SK-N-MC (cell line): Measurements from ENCODE around the gene GDAP2.

Source experiments
- DNase-seq: peaks from one replicate; pipeline ENCODE4 v3.0.0-alpha.2; 2011; ENCODE audit warnings: low read depth, low spot score
- H3K27ac ChIP-seq: fragments of 200-600 bp; sonication (generic); 2 replicates; pipeline ENCODE4 v1.5.1; 2016; ENCODE audit warnings: mixed run types
- H3K36me3 ChIP-seq: fragments of 200-600 bp; sonication (generic); 2 replicates; pipeline ENCODE4 v1.6.1; 2017; ENCODE audit warnings: antibody characterized with exemption, low read length, mixed read lengths; ENCODE audit not compliant: insufficient read depth
- H3K4me3 ChIP-seq: fragments of 200-600 bp; sonication (generic); 2 replicates; pipeline ENCODE4 v1.5.1; 2016
- H3K9ac ChIP-seq: fragments of 200-600 bp; sonication (generic); 2 replicates; pipeline ENCODE4 v1.8.0; 2017; ENCODE audit warnings: mixed run types, mixed read lengths; ENCODE audit not compliant: insufficient read length
- H3K9me3 ChIP-seq: fragments of 200-600 bp; sonication (generic); 2 replicates; pipeline ENCODE4 v1.6.1; 2017; ENCODE audit warnings: low read depth, mild to moderate bottlenecking, antibody characterized with exemption, low read length, moderate library complexity, mixed read lengths
- EZH2 ChIP-seq: fragments of 200-600 bp; sonication (generic); IDR thresholded peaks from one replicate; pipeline ENCODE4 v1.6.1; 2017; ENCODE audit warnings: antibody characterized with exemption
- FOXP2 ChIP-seq: optimal IDR thresholded peaks from 2 replicates; pipeline ENCODE3; 2011; ENCODE audit warnings: mild to moderate bottlenecking, moderate library complexity; ENCODE audit not compliant: insufficient read depth; ENCODE audit errors: extremely low read length, control extremely low read depth
- POLR2AphosphoS5 ChIP-seq: IDR thresholded peaks from 2 replicates; pipeline ENCODE4 v1.6.1; 2012; ENCODE audit warnings: mild to moderate bottlenecking, low read depth, low read length, borderline replicate concordance

Gene GDAP2

DNA sequence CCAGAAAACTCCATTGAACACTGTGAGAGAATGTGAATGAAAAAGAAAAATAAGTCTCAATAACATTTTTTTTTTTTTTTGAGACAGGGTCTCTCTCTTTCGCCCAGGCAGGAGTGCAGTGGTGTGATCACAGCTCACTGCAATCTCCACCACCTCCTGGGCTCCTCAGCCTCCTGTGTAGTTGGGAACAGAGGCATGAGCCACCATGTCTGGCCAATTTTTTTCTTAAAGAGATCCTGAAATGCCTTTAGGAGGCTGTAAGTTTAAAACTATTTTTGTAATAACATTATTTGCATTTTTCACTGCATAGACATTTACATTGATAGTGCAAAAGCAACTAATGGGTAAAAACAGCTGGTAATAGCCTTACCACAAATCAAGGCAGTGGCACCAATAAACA lies 35.3 kb downstream of the GDAP2 start:
- Histone ChIP-seq H3K9me3 (no peaks in the 10 kb centered on the region), H3K36me3 (peaks cover 8% of the 10 kb centered on the region), H3K4me3 (no peak overlapping the region), H3K27ac (no peak overlapping the region), H3K9ac (no peak overlapping the region)
- no peak for TF ChIP-seq EZH2
- TF ChIP-seq POLR2AphosphoS5, result no peak
- no peak for TF ChIP-seq FOXP2
- no peak for DNase-seq

DNA sequence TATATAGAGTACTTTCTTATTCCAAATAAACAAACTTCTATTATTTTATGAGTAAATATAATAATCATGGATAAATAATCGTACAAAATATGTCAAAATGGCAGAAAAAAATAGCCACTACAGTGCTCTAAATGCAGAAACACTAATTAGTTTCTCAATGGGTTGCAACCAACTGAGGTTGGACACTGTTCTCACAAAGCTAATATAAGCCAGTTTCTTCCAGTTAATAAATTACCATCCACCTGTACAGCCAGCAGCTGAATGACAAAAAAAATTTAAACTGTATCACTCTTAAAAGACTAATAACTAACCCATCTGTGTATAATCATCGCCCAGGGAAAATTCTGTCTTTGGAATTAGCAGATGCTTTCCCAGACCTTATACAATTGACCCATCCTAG lies 36.9 kb downstream of the GDAP2 start:
- Histone ChIP-seq H3K9me3 (no peaks in the 10 kb centered on the region), H3K9ac (no peak overlapping the region), H3K36me3 (peaks cover 8% of the 10 kb centered on the region; the same call in 1 of the 2 replicates), H3K4me3 (no peak overlapping the region), H3K27ac (no peak overlapping the region)
- DNase-seq, result no peak
- TF ChIP-seq EZH2 (no peak), POLR2AphosphoS5 (no peak), FOXP2 (no peak)

DNA sequence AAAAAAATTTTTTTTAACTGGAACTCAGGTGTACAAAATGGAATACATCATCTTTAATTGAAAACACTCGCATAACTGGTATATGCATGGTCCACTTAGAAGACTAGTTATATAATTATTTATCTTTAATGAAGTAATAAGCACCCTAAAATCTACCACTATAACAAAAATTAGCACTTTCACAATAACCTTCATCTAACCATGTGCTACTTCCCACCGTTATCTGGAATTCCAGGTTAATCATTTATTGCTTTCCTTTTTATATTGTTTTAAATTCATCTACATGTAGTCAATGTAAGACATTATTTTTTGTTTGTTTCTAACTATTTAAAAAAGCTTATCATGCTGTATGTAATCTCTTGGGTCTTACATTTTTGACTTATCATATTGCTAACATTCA lies 39.0 kb downstream of the GDAP2 start:
- Histone ChIP-seq H3K36me3 (no peaks in the 10 kb centered on the region; the same call in 1 of the 2 replicates), H3K9me3 (no peaks in the 10 kb centered on the region), H3K4me3 (no peak overlapping the region), H3K9ac (no peak overlapping the region), H3K27ac (no peak overlapping the region)
- no peak for TF ChIP-seq POLR2AphosphoS5
- DNase-seq, result no peak

DNA sequence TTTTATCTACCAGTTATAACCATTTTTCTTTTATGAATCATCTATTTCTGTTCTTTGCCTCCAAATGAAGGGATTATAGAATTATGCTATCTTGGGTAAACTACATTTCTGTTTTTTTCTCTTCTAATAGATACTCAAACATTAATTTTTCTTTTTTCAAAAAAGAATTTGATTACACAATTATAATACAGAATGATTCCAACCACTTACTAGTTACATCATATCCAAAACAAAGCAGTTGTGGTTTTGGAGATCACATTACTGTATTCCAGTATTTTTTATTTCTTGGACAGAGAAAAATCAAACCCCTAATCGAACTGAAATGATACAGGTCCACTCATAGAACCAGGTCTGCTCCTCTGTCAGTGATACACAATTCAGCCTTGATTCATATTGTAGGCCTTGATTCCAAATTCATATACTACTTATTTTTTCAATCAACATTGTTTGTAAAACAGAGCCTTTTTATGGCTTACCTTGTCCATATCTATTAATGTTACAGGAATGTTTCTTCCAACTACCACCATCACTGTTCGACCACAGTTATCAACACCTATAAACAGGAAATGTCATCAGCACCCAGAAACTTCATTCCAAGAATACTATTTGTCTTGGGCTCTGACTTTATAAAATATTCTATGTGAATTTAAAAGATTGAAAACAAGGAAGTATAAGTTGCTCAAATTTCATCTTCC lies 43.2 kb downstream of the GDAP2 start:
- no peak for DNase-seq
- H3K36me3 ChIP-seq, result no peaks in the 10 kb centered on the region
- TF ChIP-seq EZH2 (no peak), FOXP2 (no peak), POLR2AphosphoS5 (no peak)
- no peak overlapping the region for H3K27ac ChIP-seq
- H3K9ac ChIP-seq, result no peak overlapping the region
- H3K4me3 ChIP-seq, result no peak overlapping the region
- H3K9me3 ChIP-seq, result no peaks in the 10 kb centered on the region

DNA sequence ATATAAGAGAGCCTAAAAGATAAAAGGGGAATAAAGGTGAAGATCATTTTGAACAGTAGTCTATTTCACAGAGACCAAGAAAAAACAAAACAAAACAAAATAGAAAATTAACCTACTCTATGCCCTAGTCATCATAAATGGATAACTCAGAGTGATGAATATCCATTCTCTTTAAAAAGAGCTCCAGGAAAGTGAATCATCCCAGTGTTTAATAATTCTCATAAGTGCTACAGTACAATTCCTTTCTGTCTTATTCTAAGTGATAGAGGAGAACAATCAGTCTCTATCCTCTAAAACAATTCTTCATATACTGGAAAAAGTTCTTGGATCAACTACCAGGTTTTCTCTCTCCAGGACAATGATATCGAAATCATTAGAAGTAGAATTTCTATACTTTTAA lies 45.8 kb downstream of the GDAP2 start:
- Histone ChIP-seq H3K36me3 (no peaks in the 10 kb centered on the region), H3K9me3 (no peaks in the 10 kb centered on the region), H3K27ac (no peak overlapping the region), H3K9ac (no peak overlapping the region), H3K4me3 (no peak overlapping the region)
- no peak for TF ChIP-seq EZH2
- no peak for TF ChIP-seq FOXP2
- no peak for TF ChIP-seq POLR2AphosphoS5
- DNase-seq, result no peak

DNA sequence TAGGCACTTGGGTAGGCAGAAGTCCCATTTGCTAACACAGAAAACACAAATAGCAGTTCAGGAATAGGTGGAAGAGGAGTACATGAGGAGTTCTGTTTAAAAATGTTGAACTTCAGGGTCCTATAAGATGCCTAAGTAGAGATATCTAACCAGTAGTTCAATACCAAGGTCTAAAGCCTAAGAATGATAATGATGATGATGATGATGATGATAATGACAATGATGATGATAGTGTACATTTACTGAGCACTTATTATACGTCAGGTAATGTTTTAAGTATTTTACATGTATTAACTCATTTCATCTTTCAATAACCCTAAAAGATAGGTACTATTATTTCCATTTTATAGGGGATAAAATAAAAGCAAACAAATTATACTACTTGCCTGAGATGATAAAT lies 50.1 kb downstream of the GDAP2 start:
- Histone ChIP-seq H3K9ac (no peak overlapping the region), H3K27ac (no peak overlapping the region), H3K9me3 (no peaks in the 10 kb centered on the region), H3K4me3 (no peak overlapping the region), H3K36me3 (peaks cover 29% of the 10 kb centered on the region)
- no peak for DNase-seq
- no peak for TF ChIP-seq POLR2AphosphoS5
- no peak for TF ChIP-seq EZH2
- TF ChIP-seq FOXP2, result no peak

DNA sequence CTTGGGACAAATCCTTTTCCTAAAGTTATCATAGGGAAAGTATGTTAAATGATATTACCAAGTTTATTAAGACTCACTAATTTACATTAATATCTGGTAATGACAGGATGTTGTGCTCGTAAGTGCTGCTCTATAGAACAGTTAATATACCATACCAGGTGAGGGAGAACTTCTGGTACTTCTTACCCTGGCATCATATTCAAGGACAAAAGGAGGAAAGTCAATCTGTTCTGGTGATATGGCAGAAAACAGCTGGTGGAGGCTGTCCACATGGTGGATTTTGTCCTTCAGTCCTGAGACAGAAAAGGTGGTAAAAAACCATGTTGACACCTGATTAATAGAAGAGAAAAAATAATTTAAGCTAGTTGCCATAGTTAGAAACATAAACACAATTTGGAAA lies 51.6 kb downstream of the GDAP2 start:
- Histone ChIP-seq H3K4me3 (no peak overlapping the region), H3K9me3 (no peaks in the 10 kb centered on the region), H3K9ac (no peak overlapping the region), H3K27ac (no peak overlapping the region), H3K36me3 (peaks cover 38% of the 10 kb centered on the region)
- DNase-seq, result no peak
- TF ChIP-seq POLR2AphosphoS5 (no peak), EZH2 (no peak), FOXP2 (no peak)

DNA sequence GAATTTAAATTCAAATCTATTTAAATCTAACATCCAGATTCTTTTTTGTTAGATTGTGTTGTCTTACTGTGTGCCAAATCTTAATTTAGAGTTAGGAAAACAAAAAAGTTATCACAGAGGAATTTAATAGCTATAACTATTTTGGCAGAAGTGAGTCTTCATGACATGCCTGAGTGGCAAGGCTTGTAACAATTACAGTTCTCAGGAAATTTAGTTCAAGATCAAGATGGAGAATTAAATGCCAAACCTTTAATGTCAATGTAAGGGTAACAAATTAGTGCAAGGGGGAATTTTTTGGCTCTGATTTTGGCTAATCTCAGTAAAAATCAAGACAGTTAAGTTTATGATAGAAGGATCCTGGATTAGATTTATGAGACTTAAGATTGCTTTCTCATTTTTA lies 58.4 kb downstream of the GDAP2 start:
- Histone ChIP-seq H3K36me3 (peaks cover 46% of the 10 kb centered on the region; the same call in 1 of the 2 replicates), H3K9me3 (no peaks in the 10 kb centered on the region), H3K4me3 (no peak overlapping the region), H3K27ac (no peak overlapping the region), H3K9ac (no peak overlapping the region)
- no peak for DNase-seq
- no peak for TF ChIP-seq EZH2
- no peak for TF ChIP-seq FOXP2
- no peak for TF ChIP-seq POLR2AphosphoS5

DNA sequence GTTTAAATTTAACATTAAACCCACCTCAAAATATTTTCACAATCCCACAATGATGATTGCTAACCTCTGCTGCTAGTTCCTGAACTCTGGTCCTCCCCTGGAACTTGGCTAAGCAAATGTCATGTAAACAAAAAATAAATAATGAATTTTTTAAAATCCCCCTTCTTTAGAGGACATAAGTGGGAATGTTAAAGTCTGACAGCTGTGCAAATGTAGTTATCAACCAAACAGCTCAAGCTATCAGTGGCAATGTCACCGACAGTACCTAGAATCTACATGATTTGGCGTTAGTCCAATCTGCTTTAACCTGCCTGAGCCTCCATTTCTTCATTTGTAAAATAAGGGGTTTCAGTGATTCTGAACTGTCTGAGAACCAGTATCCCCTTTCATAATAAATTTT lies 67.7 kb downstream of the GDAP2 start:
- TF ChIP-seq EZH2 (no peak), POLR2AphosphoS5 (no peak), FOXP2 (no peak)
- no peak for DNase-seq
- Histone ChIP-seq H3K9ac (no peak overlapping the region), H3K27ac (no peak overlapping the region), H3K4me3 (no peak overlapping the region), H3K9me3 (no peaks in the 10 kb centered on the region), H3K36me3 (peaks cover 8% of the 10 kb centered on the region; the same call in 1 of the 2 replicates)
